Measurements from ENCODE around the gene BEND3.
"Not testable (repeated sequence)": the region's sequence is repeated elsewhere in the genome, so short reads cannot be mapped to it uniquely, and the experiment has no call there.

BEND3 gene

GRCh38 chr6:107120404-107120803 lies 5.1 kb upstream of the BEND3 start:
- no peak for DNase-seq

GRCh38 chr6:107118976-107119375 lies 3.7 kb upstream of the BEND3 start:
- no peak for DNase-seq

- DNase-seq: not testable (repeated sequence)
Measured at GRCh38 chr6:107118540-107118939, 3.2 kb upstream of the BEND3 start.

- peak; percentile 47 for DNase-seq
Measured at GRCh38 chr6:107116931-107117330, 1.6 kb upstream of the BEND3 start.

GRCh38 chr6:107116328-107116892 lies 1.1 kb upstream of the BEND3 start:
- DNase-seq: peak; percentile 92

GRCh38 chr6:107115695-107116327 lies 496 bp upstream of the BEND3 start:
- peak; percentile 79 for DNase-seq

- DNase-seq: peak; percentile 80
Measured at GRCh38 chr6:107114213-107114925, 946 bp downstream of the BEND3 start.

- DNase-seq: no peak
Measured at GRCh38 chr6:107110200-107110599, 5.1 kb downstream of the BEND3 start.

GRCh38 chr6:107108201-107108890 lies 7.0 kb downstream of the BEND3 start:
- DNase-seq: no peak

- no peak for DNase-seq
Measured at GRCh38 chr6:107107791-107108190, 7.5 kb downstream of the BEND3 start.

GRCh38 chr6:107106165-107106564 lies 9.2 kb downstream of the BEND3 start:
- no peak for DNase-seq

GRCh38 chr6:107105511-107106116 lies 9.7 kb downstream of the BEND3 start:
- no peak for DNase-seq

- no peak for DNase-seq
Measured at GRCh38 chr6:107103082-107103481, 12.2 kb downstream of the BEND3 start.

GRCh38 chr6:107102414-107102805 lies 12.9 kb downstream of the BEND3 start:
- no peak for DNase-seq

GRCh38 chr6:107101686-107102413 lies 13.5 kb downstream of the BEND3 start:
- DNase-seq: no peak

GRCh38 chr6:107101211-107101610 lies 14.1 kb downstream of the BEND3 start:
- DNase-seq: no peak

- no peak for DNase-seq
Measured at GRCh38 chr6:107098436-107099307, 16.6 kb downstream of the BEND3 start.

- not testable (repeated sequence) for DNase-seq
Measured at GRCh38 chr6:107084459-107084858, 30.9 kb downstream of the BEND3 start.

- no peak for DNase-seq
Measured at GRCh38 chr6:107083921-107084320, 31.4 kb downstream of the BEND3 start.

GRCh38 chr6:107083047-107083768 lies 32.1 kb downstream of the BEND3 start:
- DNase-seq: no peak

GRCh38 chr6:107082045-107082444 lies 33.3 kb downstream of the BEND3 start:
- DNase-seq: no peak
